Type B pancreatic cell (in vitro differentiated cells): ENCODE results near the gene SESN3. TPM values are rescaled to one million over a fixed set of nuclear protein-coding genes. Genes with fewer than 3 reads are reported as not detected.
A peak's percentile ranks its signal among the peaks of the same experiment; 100 is the strongest.

ENCODE experiments used
- DNase-seq: peaks from one replicate; pipeline ENCODE4 v3.0.0; 2021; ENCODE audit warnings: mixed read lengths; ENCODE audit not compliant: unreplicated experiment; ENCODE audit errors: extremely low spot score
- H3K27ac Mint-ChIP-seq: 2 replicates; pipeline ENCODE4 v1.8.0; 2021; ENCODE audit warnings: mild to moderate bottlenecking, mixed read lengths
- H3K27me3 Mint-ChIP-seq: 2 replicates; pipeline ENCODE4 v1.8.0; 2021; ENCODE audit warnings: mixed read lengths
- H3K36me3 Mint-ChIP-seq: 2 replicates; pipeline ENCODE4 v1.8.0; 2021; ENCODE audit warnings: mixed read lengths
- H3K4me1 Mint-ChIP-seq: one replicate; pipeline ENCODE4 v1.8.0; 2021; ENCODE audit warnings: mixed read lengths; ENCODE audit not compliant: unreplicated experiment
- H3K4me3 Mint-ChIP-seq: 2 replicates; pipeline ENCODE4 v1.8.0; 2021; ENCODE audit warnings: mild to moderate bottlenecking, mixed read lengths
- H3K9me3 Mint-ChIP-seq: 2 replicates; pipeline ENCODE4 v1.8.0; 2021; ENCODE audit warnings: mixed read lengths
- total RNA-seq: library from RNA; stranded (reverse); gene quantifications from 2 replicates; pipeline ENCODE4 v1.2.1, GENCODE V29; 2021; ENCODE audit warnings: low replicate concordance
- TF ChIP-seq, protein P1 (sequence below): fragments of 200-600 bp; sonication (generic); conservative IDR thresholded peaks from 2 replicates; pipeline ENCODE4 v1.5.0; 2021; ENCODE audit warnings: antibody characterized with exemption, mild to moderate bottlenecking

Gene SESN3
- total RNA-seq, 1 donor from 2014 or later = 107 TPM

DNA sequence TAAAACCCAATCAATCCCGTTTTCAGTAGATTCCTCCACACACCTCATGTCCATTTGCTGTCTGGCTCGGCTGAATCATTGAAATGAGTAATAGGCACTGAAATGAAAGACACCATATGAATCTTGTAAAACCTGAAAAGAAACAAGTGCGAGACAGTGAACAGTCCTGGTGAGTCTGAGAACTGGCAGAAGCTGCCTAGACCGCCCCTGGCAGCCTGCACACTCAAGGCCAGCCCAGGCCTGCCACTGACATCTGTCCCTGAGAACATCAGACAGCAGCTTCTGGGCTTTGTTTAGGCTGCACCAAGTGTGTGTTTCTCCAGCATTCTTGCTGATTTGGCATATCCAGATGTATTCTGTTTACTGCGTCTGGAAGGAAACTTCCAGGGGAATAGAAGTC lies 96.5 kb downstream of the SESN3 start:
- Mint-ChIP-seq H3K9me3 (no peaks in the 10 kb centered on the region), H3K4me3 (peak overlapping the region; percentile 4), H3K4me1 (peaks cover 9% of the 10 kb centered on the region), H3K27ac (peak overlapping the region; percentile 64), H3K27me3 (no peaks in the 10 kb centered on the region), H3K36me3 (no peaks in the 10 kb centered on the region)
- TF ChIP-seq, protein P1, sequence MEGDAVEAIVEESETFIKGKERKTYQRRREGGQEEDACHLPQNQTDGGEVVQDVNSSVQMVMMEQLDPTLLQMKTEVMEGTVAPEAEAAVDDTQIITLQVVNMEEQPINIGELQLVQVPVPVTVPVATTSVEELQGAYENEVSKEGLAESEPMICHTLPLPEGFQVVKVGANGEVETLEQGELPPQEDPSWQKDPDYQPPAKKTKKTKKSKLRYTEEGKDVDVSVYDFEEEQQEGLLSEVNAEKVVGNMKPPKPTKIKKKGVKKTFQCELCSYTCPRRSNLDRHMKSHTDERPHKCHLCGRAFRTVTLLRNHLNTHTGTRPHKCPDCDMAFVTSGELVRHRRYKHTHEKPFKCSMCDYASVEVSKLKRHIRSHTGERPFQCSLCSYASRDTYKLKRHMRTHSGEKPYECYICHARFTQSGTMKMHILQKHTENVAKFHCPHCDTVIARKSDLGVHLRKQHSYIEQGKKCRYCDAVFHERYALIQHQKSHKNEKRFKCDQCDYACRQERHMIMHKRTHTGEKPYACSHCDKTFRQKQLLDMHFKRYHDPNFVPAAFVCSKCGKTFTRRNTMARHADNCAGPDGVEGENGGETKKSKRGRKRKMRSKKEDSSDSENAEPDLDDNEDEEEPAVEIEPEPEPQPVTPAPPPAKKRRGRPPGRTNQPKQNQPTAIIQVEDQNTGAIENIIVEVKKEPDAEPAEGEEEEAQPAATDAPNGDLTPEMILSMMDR = no peak
- DNase-seq = no peak

DNA sequence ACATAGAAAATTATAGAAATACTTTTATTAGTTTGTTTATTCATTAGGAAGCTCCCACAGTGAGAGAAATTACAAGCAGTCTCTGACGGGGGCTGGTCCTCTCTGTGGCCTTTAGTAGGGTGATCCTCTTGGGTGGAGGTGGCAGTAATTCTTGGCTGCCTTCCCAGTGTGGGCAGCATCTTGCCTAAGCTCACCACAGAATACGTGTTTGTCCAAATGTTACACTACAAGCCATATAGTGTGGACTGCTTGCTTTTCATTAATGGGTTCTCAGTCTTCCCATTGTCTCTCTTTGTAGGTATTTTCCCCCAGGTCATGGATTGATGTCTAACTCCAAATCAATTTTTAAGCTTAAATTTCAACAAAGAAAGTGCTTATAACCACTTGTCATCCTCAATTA lies 98.0 kb downstream of the SESN3 start:
- no peak for DNase-seq
- Mint-ChIP-seq H3K27me3 (no peaks in the 10 kb centered on the region), H3K4me1 (peaks cover 9% of the 10 kb centered on the region), H3K27ac (no peak overlapping the region), H3K4me3 (no peak overlapping the region), H3K36me3 (peaks cover 3% of the 10 kb centered on the region), H3K9me3 (no peaks in the 10 kb centered on the region)
- TF ChIP-seq, protein P1 = no peak

DNA sequence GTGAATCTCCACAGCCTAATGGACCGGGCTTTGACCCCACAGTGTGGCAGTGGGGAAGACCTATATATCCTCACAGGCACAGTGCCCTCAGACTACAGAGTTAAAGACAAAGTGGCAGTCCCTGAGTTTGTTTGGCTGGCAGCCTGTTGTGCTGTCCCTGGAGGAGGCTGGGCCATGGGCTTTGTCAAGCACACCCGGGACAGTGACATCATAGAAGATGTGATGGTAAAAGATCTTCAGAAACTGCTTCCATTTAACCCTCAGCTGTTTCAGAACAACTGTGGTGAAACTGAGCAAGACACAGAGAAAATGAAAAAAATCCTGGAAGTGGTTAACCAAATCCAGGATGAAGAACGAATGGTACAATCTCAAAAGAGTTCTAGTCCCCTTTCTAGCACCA lies 102.4 kb downstream of the SESN3 start:
- H3K4me1 Mint-ChIP-seq = no peaks in the 10 kb centered on the region
- no peaks in the 10 kb centered on the region for H3K27me3 Mint-ChIP-seq
- peaks cover 3% of the 10 kb centered on the region for H3K36me3 Mint-ChIP-seq
- DNase-seq = no peak
- TF ChIP-seq, protein P1 = no peak
- H3K9me3 Mint-ChIP-seq = no peaks in the 10 kb centered on the region
- no peak overlapping the region for H3K27ac Mint-ChIP-seq
- H3K4me3 Mint-ChIP-seq = no peak overlapping the region

DNA sequence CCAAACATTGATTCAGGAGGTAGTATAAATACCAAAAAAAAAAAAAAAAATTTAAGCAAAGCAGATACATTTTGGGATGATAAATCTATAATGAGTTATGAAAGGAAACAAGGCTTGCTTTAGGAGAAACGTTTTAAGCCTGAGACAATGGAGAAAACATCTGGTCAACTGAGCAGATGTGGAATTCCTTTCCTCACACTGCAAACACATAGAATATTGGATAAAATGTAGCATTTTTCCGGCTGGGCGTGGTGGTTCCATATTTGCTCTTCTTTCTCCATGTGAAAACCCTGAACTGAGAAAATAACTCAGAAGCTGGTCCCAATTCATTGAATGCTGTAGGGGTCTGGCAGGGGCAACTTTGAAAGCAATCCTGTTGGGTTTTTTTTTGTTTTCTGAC lies 107.4 kb downstream of the SESN3 start:
- no peaks in the 10 kb centered on the region for H3K27me3 Mint-ChIP-seq
- DNase-seq = no peak
- TF ChIP-seq, protein P1 = no peak
- no peak overlapping the region for H3K4me3 Mint-ChIP-seq
- H3K36me3 Mint-ChIP-seq = peaks cover 1% of the 10 kb centered on the region
- H3K27ac Mint-ChIP-seq = no peak overlapping the region
- peaks cover 11% of the 10 kb centered on the region for H3K4me1 Mint-ChIP-seq
- H3K9me3 Mint-ChIP-seq = peaks cover 2% of the 10 kb centered on the region

DNA sequence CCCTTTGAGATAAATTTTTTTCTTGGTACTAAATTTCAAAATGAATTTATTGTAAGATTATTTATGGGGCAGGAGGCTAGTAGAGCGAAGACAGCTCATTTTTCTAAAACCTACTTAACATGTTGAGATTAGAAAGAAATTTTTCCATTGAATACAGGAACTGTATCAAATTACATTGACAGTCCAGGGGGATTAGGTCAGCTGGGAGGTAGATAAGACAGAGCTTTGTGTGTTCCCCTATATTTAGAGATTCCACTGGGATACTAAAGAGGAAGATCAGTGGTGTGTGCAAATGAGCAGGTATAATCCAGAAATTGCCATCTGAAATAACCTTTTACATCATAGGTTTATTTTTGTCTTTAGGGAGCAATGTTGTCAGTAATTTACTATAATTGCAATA lies 109.3 kb downstream of the SESN3 start:
- Mint-ChIP-seq H3K27ac (no peak overlapping the region), H3K4me1 (peaks cover 11% of the 10 kb centered on the region), H3K36me3 (no peaks in the 10 kb centered on the region), H3K4me3 (no peak overlapping the region), H3K9me3 (peaks cover 4% of the 10 kb centered on the region), H3K27me3 (no peaks in the 10 kb centered on the region)
- TF ChIP-seq, protein P1 = no peak
- DNase-seq = no peak
